Kidney (tissue), 14 donors: ENCODE measurements around the gene ARHGEF18. TPM values are rescaled to one million over a fixed set of nuclear protein-coding genes. Genes with fewer than 3 reads are reported as not detected.
A peak's percentile ranks its signal among the peaks of the same experiment; 100 is the strongest.

Source experiments
- DNase-seq, 5 donors: peaks; one replicate each; pipeline ENCODE4 v3.0.0-alpha.2; 2013 to 2020
- FAIRE-seq: peaks from 2 replicates; lab custom pipeline; 2012; peaks lifted over from hg19 to GRCh38; lab: Jason Lieb, UNC
- H3K27ac ChIP-seq, 2 donors: one replicate each; pipeline ENCODE4 v1.7.0; 2013; ENCODE audit warnings: low read depth in 2 of 2, low read length in 2 of 2, inconsistent platforms in 1 of 2
- H3K27me3 ChIP-seq: one replicate; pipeline ENCODE4 v1.7.1; 2013; ENCODE audit warnings: low read length, inconsistent platforms; ENCODE audit not compliant: control insufficient read depth, insufficient read depth
- H3K36me3 ChIP-seq, 3 donors: one replicate each; pipeline versions ENCODE4 v1.7.0 to v1.7.1; 2013; ENCODE audit warnings: low read length in 3 of 3, control low read depth in 1 of 3, inconsistent platforms in 1 of 3; ENCODE audit not compliant: insufficient read depth in 3 of 3, control insufficient read depth in 2 of 3
- H3K4me1 ChIP-seq, 3 donors: one replicate each; pipeline versions ENCODE4 v1.7.0 to v1.7.1; 2013; ENCODE audit warnings: low read length in 3 of 3, inconsistent platforms in 1 of 3, low read depth in 1 of 3; ENCODE audit not compliant: control insufficient read depth in 2 of 3, insufficient read depth in 2 of 3
- H3K4me3 ChIP-seq, 3 donors: one replicate each; pipeline versions ENCODE4 v1.7.0 to v1.8.1; 2013; ENCODE audit warnings: low read length in 3 of 3, control low read depth in 1 of 3, inconsistent platforms in 1 of 3
- H3K9ac ChIP-seq, 3 donors: one replicate each; pipeline versions ENCODE4 v1.7.0 to v1.7.1; 2013; ENCODE audit warnings: low read length in 3 of 3, control low read depth in 1 of 3, inconsistent platforms in 1 of 3
- H3K9me3 ChIP-seq, 3 donors: one replicate each; pipeline versions ENCODE4 v1.7.0 to v1.7.1; 2013; ENCODE audit warnings: low read length in 3 of 3, control low read depth in 1 of 3, inconsistent platforms in 1 of 3; ENCODE audit not compliant: control insufficient read depth in 2 of 3, insufficient read depth in 1 of 3
- CTCF ChIP-seq: IDR thresholded peaks from 3 replicates; pipeline ENCODE4 v1.5.1; 2012; ENCODE audit warnings: mild to moderate bottlenecking, moderate library complexity, borderline replicate concordance; ENCODE audit not compliant: insufficient read depth; ENCODE audit errors: extremely low read depth
- intact Hi-C: fragments of 100-400 bp; cut with DNase I; formaldehyde crosslinking; loops from one replicate; pipeline ENCODE4 v1.11.1; 2022
- polyA plus RNA-seq: library from polyadenylated mRNA; stranded (reverse); fragments of 350-450 nt; fragmentation: Illumina TruSeq; extraction: RNeasy Lipid Tissue Mini Kit (QIAGEN cat#74804); gene quantifications from one replicate; pipeline ENCODE4 v1.2.3, GENCODE V29; 2014; ENCODE audit warnings: low read depth, low replicate concordance; ENCODE audit not compliant: insufficient read depth
- total RNA-seq: library from RNA; stranded (reverse); fragmentation: NEBNext Ultra II Directional; extraction: Animal tissue kit (Norgen Biotek cat#: 25700); gene quantifications from one replicate; pipeline ENCODE4 v1.2.1, GENCODE V29; 2021
- donor health status: control.
- donor health status: control.
- donor health status: control.
- donor health status: control.
- donor health status: control.
- donor health status: DM: yes; HTN: yes; CAD: no.
- donor health status: Normal renal cell carcinoma (clear cell type).

The ARHGEF18 gene
- total and polyA plus RNA-seq, 2 donors from 2014 or later: 18.5 to 42.6 TPM

- H3K4me1 ChIP-seq: no peaks in the 10 kb centered on the region
- no peaks in the 10 kb centered on the region for H3K27me3 ChIP-seq
- TF ChIP-seq CTCF: no peak
- no peaks in the 10 kb centered on the region for H3K36me3 ChIP-seq
- H3K27ac ChIP-seq: no peak overlapping the region
- no peak overlapping the region for H3K9ac ChIP-seq
- H3K9me3 ChIP-seq: no peaks in the 10 kb centered on the region
- no peak overlapping the region for H3K4me3 ChIP-seq
- intact Hi-C loops: no loop called here
- FAIRE-seq: no peak
- DNase-seq: no peak
These were observed 35.9 kb upstream of the ARHGEF18 start for GRCh38 chr19:7312816-7313215.

- Histone ChIP-seq H3K9ac (no peak overlapping the region), H3K27ac (no peak overlapping the region), H3K4me1 (no peaks in the 10 kb centered on the region), H3K9me3 (peaks cover 0 to 4% (median 0%) of the 10 kb centered on the region in 3 donors), H3K4me3 (no peak overlapping the region), H3K36me3 (no peaks in the 10 kb centered on the region), H3K27me3 (no peaks in the 10 kb centered on the region)
- FAIRE-seq: no peak
- intact Hi-C loops: no loop called here
- no peak for DNase-seq
- no peak for TF ChIP-seq CTCF
These were observed 30.6 kb upstream of the ARHGEF18 start for GRCh38 chr19:7318176-7318575.

GRCh38 chr19:7326105-7326877 is 22.4 kb upstream of the ARHGEF18 start:
- Histone ChIP-seq H3K27me3 (no peaks in the 10 kb centered on the region), H3K36me3 (peaks cover 0 to 2% (median 0%) of the 10 kb centered on the region in 3 donors), H3K27ac (no peak overlapping the region), H3K4me1 (no peaks in the 10 kb centered on the region), H3K9me3 (peaks cover 0 to 2% (median 0%) of the 10 kb centered on the region in 3 donors), H3K4me3 (no peak overlapping the region), H3K9ac (no peak overlapping the region)
- DNase-seq (no peak), FAIRE-seq (no peak)
- TF ChIP-seq CTCF: peak; percentile 23
- intact Hi-C loops: no loop called here
